LNCAP (cell line): Measurements from ENCODE around the gene KNOP1.

Experiments
- CTCF ChIP-seq: fragments of 450-650 bp; IDR thresholded peaks from 2 replicates; pipeline ENCODE4 v1.5.1; 2017; ENCODE audit warnings: mild to moderate bottlenecking

KNOP1 gene

GRCh38 chr16:19735074-19735867 is 17.2 kb upstream of the KNOP1 start:
- no peak for TF ChIP-seq CTCF

GRCh38 chr16:19733551-19733950 is 15.5 kb upstream of the KNOP1 start:
- no peak for TF ChIP-seq CTCF

- no peak for TF ChIP-seq CTCF
Observed at GRCh38 chr16:19728636-19728965, 10.6 kb upstream of the KNOP1 start.

- no peak for TF ChIP-seq CTCF
Observed at GRCh38 chr16:19722981-19723380, 5.0 kb upstream of the KNOP1 start.

GRCh38 chr16:19722269-19722952 is 4.4 kb upstream of the KNOP1 start:
- TF ChIP-seq CTCF: no peak

- no peak for TF ChIP-seq CTCF
Observed at GRCh38 chr16:19718624-19718965, 568 bp upstream of the KNOP1 start.

- no peak for TF ChIP-seq CTCF
Observed at GRCh38 chr16:19717314-19717713, 713 bp downstream of the KNOP1 start.
